Stimulated activated CD4-positive, alpha-beta T cell treated with anti-CD3 and anti-CD28 coated beads, Interleukin-12 subunit alpha, Interleukin-12 subunit beta, amount 100 ng/mL, for 24 hours (primary cell): ENCODE measurements around the gene KDM2B.

Source experiments
- DNase-seq, 2 experiments: peaks; one replicate each; pipeline ENCODE4 v3.0.0-alpha.2; 2020; ENCODE audit warnings: low read depth in 2 of 2

Gene KDM2B

GRCh38 chr12:121561009-121561395 lies 19.8 kb downstream of the KDM2B start:
- no peak for DNase-seq

GRCh38 chr12:121560392-121561008 lies 20.3 kb downstream of the KDM2B start:
- no peak for DNase-seq

DNA sequence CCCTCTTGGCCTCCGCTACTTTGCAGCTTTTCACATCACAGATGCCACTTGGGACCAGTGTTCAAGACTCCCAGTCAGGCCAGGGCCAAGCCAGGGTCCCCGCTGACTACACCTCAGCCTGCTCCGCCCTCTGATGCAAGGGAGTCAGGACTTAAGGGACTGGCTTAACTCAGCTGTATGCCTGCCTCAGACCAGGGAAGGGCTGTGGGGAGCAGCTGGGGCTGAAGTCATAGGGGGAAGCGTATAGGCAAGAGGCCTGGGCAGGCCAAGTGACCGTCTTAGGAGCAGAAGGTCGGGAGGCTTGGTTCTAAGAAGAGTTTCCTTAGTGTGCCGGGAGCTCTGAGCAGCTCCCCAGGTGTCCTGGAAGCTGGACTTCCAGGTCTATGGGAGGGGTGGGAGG lies 21.9 kb downstream of the KDM2B start:
- no peak for DNase-seq

DNA sequence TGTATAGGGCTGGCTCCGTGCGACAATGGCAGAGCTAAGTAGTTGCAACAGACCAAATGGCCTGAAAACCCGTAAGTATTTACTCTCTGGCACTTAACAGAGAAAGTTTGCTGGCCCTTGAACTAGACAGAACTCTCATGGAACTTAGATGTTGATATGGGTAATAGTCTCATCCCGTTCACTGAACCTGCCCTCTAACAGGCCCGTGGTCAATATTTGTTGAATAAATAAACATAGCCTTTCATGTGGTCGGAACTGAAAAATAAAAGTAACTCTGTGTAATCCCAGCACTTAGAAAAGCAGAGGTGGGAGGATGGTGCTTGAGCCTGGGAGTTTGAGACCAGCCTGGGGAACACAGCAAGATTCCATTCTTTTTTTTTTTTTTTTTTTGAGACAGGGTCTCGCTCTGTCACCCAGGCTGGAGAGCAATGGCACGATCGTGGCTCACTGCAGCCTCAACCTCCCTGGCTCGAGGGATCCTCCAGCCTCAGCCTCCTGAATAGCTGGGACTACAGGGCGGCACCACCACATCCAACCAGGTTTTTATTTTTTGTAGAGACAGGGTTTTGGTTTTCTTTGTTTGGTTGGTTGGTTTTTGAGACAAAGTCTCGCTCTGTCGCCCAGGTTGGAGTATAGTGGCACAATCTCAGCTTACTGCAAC lies 29.7 kb downstream of the KDM2B start:
- DNase-seq = no peak

GRCh38 chr12:121549075-121549474 lies 31.7 kb downstream of the KDM2B start:
- DNase-seq = no peak

- DNase-seq = no peak
Measured at GRCh38 chr12:121545480-121545879, 35.3 kb downstream of the KDM2B start.

DNA sequence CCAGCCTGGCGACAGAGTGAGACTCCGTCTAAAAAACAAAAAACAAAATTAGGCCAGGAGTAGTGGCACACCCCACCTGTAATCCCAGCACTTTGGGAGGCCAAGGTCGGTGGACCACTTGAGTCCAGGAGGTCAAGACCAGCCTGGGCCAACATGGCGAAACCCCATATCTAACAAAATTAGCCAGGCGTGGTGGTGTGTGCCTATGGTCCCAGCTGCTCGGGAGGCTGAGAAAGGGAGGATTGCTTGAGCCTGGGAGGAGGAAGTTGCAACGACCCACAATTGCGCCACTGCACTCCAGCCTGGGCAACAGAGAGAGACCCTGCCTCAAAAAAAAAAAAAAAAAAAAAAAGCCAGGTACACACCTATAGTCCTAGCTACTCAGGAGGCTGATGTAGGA lies 37.0 kb downstream of the KDM2B start:
- DNase-seq = no peak

DNA sequence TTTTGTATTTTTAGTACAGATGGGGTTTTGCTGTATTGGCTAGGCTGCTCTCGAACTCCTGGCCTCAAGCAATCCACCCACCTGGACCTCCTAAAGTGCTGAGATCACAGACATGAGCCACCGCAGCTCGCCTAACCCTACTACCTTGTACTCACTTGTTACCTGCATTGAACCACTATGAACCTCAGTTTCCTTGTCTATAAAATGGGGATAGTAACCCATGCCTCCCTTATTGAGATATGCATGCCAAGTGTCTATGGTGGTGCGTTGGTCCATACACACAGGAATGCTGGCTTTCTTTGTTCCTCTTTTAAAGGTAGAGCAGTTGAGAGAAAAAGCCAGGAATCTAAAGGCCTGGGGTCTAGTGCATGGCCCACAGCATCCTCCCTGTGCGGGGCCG lies 40.9 kb downstream of the KDM2B start:
- DNase-seq = no peak

DNA sequence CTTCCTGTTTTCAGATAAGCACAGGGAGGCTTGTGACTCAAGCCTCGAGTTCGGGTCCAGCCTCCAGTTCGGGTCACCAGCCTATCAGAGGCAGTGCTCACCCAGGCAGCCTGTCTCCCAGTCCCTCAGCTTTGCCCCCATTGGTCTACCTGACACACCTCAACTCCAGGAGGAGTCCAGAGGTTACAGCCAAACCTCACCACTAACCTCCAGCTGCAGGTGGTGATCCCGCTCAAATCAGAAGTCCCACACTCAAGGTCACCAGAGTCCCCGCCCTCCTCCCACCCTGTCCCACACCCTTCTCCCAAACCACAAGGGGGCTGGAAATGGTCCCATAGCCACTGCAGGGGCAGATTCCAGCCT lies 42.1 kb downstream of the KDM2B start:
- DNase-seq = no peak

- DNase-seq = no peak
Measured at GRCh38 chr12:121537814-121538698, 42.8 kb downstream of the KDM2B start.

- peak in 1 of 2 experiments; percentile 48 for DNase-seq
Measured at GRCh38 chr12:121536899-121537813, 43.7 kb downstream of the KDM2B start.

DNA sequence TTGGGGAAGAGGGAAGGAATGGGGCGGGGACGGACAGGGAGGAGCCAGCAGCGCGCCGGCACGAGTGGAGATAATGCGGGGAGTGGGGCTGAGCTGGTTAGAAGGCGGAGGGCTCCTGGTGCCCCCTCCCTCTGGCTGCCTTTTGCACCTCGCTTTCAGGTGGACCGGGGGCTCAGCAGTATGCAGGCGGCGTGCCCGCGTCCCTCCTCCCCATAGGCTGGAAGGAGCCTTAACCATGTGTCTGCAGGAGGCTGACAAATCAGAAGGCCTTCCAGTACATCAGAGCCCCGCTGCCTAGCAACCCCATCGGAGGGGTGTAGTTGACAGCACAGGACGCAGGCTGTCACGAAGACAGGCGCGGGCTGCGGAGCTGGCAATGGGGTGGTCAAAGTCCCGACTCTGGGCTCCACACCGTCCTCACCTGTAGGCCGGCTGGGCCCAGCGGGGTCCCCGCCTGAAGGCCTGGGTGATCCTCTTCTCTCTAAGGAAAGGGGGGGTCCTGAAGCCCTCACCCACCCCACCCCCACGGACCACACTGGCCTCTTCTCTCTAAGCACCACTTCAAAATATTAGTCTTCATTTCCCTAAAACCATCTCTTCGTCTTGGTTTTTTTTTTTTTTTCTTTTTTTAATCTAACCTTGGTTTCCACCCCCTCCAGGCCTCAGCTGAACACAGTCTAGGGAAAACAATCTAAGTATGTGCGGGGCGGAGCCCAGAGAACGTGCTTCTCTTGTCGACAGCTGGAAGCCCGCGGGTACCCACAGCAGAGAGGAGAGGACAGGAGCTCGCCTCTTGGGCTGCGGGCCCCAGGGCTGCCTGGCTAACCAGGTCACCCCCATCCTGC lies 44.5 kb downstream of the KDM2B start:
- peak; percentile 24 to 46 for DNase-seq

- DNase-seq = no peak
Measured at GRCh38 chr12:121535150-121536053, 45.4 kb downstream of the KDM2B start.

- DNase-seq = peak; percentile 31 to 32
Measured at GRCh38 chr12:121534495-121535148, 46.2 kb downstream of the KDM2B start.

DNA sequence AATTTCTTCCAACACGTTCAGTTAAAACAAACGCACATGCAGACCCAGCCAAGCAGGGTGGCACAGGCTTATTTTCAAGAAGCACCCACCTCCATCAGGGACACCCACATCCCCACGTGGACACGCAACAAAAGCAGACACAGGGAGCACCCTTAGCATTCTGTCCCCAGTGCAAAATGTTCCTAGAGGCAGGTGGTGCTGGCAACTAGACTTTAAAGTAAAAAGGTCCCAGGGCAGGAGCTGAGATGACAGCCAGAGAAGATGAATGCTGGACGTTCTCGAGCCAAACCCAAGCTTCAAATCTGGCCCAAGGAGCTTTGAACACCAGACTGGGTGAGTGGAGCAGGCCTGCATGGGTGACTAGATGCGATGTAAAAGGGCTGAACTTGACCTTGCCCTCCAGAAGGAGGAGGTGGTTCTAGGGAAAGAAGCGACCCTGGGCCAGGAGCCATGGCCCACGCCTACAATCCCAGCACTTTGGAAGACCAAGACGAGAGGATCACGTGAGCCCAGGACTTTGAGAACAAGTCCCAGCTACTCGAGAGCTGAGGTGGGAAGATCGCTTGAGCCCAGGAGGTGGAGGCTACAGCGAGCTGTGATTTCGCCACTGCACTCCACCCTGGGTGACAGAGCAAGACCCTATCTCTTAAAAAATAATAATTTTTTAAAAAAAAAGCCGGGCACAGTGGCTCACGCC lies 47.3 kb downstream of the KDM2B start:
- DNase-seq = no peak

DNA sequence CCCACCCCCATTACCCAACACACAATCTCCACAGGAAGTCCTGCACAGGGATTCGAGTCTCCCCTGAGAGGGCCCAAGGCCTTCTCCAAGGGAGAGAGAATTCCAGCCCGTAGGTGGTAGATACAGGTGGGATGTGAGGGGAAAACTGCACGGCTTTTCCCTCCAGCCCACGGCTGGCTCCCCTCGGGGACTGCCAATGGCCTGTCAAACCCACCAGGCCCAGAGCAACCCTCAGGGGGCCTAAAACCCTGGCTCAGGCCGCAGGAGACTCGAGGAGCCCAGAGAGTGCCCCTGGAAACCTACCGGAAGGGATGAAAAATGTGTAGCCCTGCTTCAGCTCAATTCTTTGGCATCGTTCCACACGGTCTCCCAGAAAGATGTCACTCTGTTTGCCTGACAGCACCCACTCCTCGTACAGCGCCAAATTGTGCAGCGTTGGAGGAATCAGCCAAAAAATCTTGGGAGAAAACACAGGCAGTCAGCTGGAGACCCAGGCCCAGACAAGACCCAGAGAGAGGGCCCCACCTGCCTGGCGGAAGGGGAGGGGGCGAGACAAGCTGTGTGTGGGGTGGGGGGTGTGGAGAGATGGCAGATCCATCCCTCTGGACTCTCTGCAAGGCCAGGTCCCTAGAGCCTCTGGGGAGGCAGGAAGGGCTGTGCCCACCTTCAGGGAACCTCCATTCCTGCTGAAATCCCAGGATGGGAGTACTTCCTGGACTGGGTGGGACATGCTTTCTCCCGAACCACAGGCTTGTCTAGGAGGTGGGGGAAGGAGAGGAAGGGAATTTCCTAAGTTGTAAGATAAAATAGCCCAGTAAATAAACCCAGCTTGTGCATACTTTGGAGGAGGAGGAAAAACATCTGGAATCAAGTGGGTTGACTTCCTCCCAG lies 48.1 kb downstream of the KDM2B start:
- DNase-seq = no peak

DNA sequence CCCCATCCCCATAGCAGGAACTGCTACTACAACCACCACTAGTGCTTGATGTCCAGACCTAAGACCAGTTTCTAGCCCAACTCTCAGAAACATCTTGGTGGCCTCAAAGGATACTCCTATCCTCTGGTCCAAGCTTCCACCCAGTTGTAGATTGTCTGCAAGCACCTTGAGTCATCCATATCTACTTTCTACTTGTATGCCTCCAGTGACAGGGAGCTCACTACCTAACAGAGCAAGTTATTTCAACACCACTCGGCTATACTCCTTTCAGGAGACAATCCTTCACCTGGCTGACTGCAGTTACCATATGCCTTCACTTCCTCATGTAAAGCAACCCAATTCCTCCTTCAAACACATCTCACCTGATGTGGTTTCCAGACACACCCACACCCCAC lies 49.5 kb downstream of the KDM2B start:
- DNase-seq = no peak
